HepG2 (cell line): Measurements from ENCODE around the gene THRA.

ENCODE experiments used
- CTCF ChIP-seq: sonication (generic); formaldehyde crosslinking; IDR thresholded peaks from 2 replicates; pipeline ENCODE4 v1.5.0; 2020; ENCODE audit warnings: mild to moderate bottlenecking, missing genetic modification reagents, moderate library complexity
- KAT7 ChIP-seq: IDR thresholded peaks from 2 replicates; pipeline ENCODE4 v1.6.1; 2018; ENCODE audit warnings: borderline replicate concordance, missing compliant biosample characterization
- POLR2AphosphoS5 ChIP-seq: IDR thresholded peaks from 2 replicates; pipeline ENCODE4 v1.6.1; 2012; ENCODE audit warnings: low read depth, low read length
- TEF ChIP-seq: sonication (generic); formaldehyde crosslinking; IDR thresholded peaks from 2 replicates; pipeline ENCODE4 v1.5.0; 2020; ENCODE audit warnings: missing genetic modification reagents
- YEATS2 ChIP-seq: sonication (generic); formaldehyde crosslinking; IDR thresholded peaks from 2 replicates; pipeline ENCODE4 v1.4.0; 2020; ENCODE audit warnings: missing genetic modification reagents, borderline replicate concordance
- ZZZ3 ChIP-seq: sonication (generic); formaldehyde crosslinking; IDR thresholded peaks from 2 replicates; pipeline ENCODE4 v1.4.0; 2020; ENCODE audit warnings: missing genetic modification reagents, mild to moderate bottlenecking, borderline replicate concordance

GRCh38 chr17:40023590-40024292, 39.0 kb upstream of the THRA start:
- no peak for TF ChIP-seq KAT7 (CRISPR knock-in tag)
- TF ChIP-seq POLR2AphosphoS5: no peak
- no peak for TF ChIP-seq TEF (CRISPR knock-in tag)
- no peak for TF ChIP-seq ZZZ3 (CRISPR knock-in tag)
- no peak for TF ChIP-seq CTCF (CRISPR knock-in tag)
- no peak for TF ChIP-seq YEATS2 (CRISPR knock-in tag)
